H1 (cell line): Measurements from ENCODE around the gene LGALS8. TPM values are rescaled to one million over a fixed set of nuclear protein-coding genes. Genes with fewer than 3 reads are reported as not detected.

Experiments
- CTCF ChIA-PET: fragments of 300-600 bp; sonication (Branson Sonifier 250); formaldehyde crosslinking; loops from one replicate; lab custom pipeline; 2021; ENCODE audit not compliant: partially characterized antibody; lab: Charles Lee
- POLR2A ChIA-PET: fragments of 300-600 bp; sonication (Branson Sonifier 250); formaldehyde crosslinking; loops from one replicate; lab custom pipeline; 2021; ENCODE audit warnings: inconsistent platforms; ENCODE audit not compliant: partially characterized antibody; lab: Charles Lee
- DNase-seq, 2 experiments: peaks; one replicate each; pipeline versions ENCODE4 v3.0.0 to v3.0.0-alpha.2; 2010 to 2022; ENCODE audit warnings: low spot score in 2 of 2, low read depth in 1 of 2, mixed read lengths in 1 of 2
- FAIRE-seq: peaks from 2 replicates; lab custom pipeline; 2011; peaks lifted over from hg19 to GRCh38; lab: Jason Lieb, UNC
- H2AFZ ChIP-seq: 2 replicates; pipeline ENCODE4 v1.8.1; 2012; ENCODE audit warnings: low read length, inconsistent platforms
- H2AK5ac ChIP-seq: 2 replicates; pipeline ENCODE4 v1.6.1; 2013; ENCODE audit warnings: low read depth, low read length
- H2BK120ac ChIP-seq: replicated peaks from 2 replicates; pipeline ENCODE3; 2013; ENCODE audit warnings: low read depth, low read length, inconsistent platforms
- H2BK12ac ChIP-seq: 2 replicates; pipeline ENCODE4 v1.6.1; 2013; ENCODE audit warnings: low read depth, low read length
- H2BK15ac ChIP-seq: 2 replicates; pipeline ENCODE4 v1.6.1; 2013; ENCODE audit warnings: low read length
- H2BK20ac ChIP-seq: 2 replicates; pipeline ENCODE4 v1.6.1; 2013; ENCODE audit warnings: low read length
- H2BK5ac ChIP-seq: 2 replicates; pipeline ENCODE4 v1.6.1; 2013; ENCODE audit warnings: low read depth, low read length
- H3K14ac ChIP-seq: 2 replicates; pipeline ENCODE4 v1.6.1; 2013; ENCODE audit warnings: inconsistent platforms; ENCODE audit not compliant: insufficient read length
- H3K18ac ChIP-seq: 2 replicates; pipeline ENCODE4 v1.6.1; 2013; ENCODE audit warnings: low read length; ENCODE audit errors: extremely low read depth
- H3K23ac ChIP-seq: 2 replicates; pipeline ENCODE4 v1.6.1; 2013; ENCODE audit warnings: inconsistent platforms; ENCODE audit not compliant: insufficient read length
- H3K23me2 ChIP-seq: 2 replicates; pipeline ENCODE4 v1.6.1; 2013; ENCODE audit warnings: low read depth, low read length
- H3K27ac ChIP-seq: 2 replicates; pipeline ENCODE4 v1.6.1; 2011; ENCODE audit warnings: low read depth, low read length, inconsistent platforms
- H3K27me3 ChIP-seq, 4 experiments: replicated peaks in 1 of 4; 1 replicate in 1 of 4; 2 replicates in 3 of 4; pipeline versions ENCODE4 v1.6.1 to v1.8.1; 2011 to 2013; ENCODE audit warnings: low read length in 3 of 4, mild to moderate bottlenecking in 3 of 4, inconsistent platforms in 2 of 4, mixed read lengths in 2 of 4, moderate library complexity in 1 of 4; ENCODE audit not compliant: control insufficient read depth in 3 of 4, insufficient read depth in 3 of 4; ENCODE audit errors: extremely low read depth in 1 of 4
- H3K36me3 ChIP-seq, 4 experiments: 2 replicates each; pipeline versions ENCODE4 v1.6.1 to v1.8.1; 2011 to 2013; ENCODE audit warnings: mild to moderate bottlenecking in 4 of 4, low read length in 3 of 4, moderate library complexity in 2 of 4, control low read depth in 1 of 4, inconsistent platforms in 1 of 4; ENCODE audit not compliant: insufficient read depth in 4 of 4, control insufficient read depth in 2 of 4
- H3K4ac ChIP-seq: replicated peaks from 2 replicates; pipeline ENCODE3; 2013; ENCODE audit warnings: low read length, low read depth, mixed read lengths, inconsistent platforms; ENCODE audit not compliant: insufficient read length
- H3K4me1 ChIP-seq, 4 experiments: replicated peaks in 1 of 4; 1 replicate in 1 of 4; 2 replicates in 3 of 4; pipeline versions ENCODE4 v1.6.1 to v1.8.1; 2011 to 2013; ENCODE audit warnings: low read length in 3 of 4, inconsistent platforms in 2 of 4, mixed read lengths in 1 of 4; ENCODE audit not compliant: insufficient read depth in 4 of 4, control insufficient read depth in 3 of 4
- H3K4me2 ChIP-seq, 2 experiments: 2 replicates each; pipeline versions ENCODE4 v1.6.1 to v1.8.1; 2011 to 2013; ENCODE audit warnings: low read depth in 2 of 2, low read length in 2 of 2, control low read depth in 1 of 2, inconsistent platforms in 1 of 2, mild to moderate bottlenecking in 1 of 2; ENCODE audit not compliant: insufficient read depth in 1 of 2
- H3K4me3 ChIP-seq, 4 experiments: fragments of 200-600, 300-600 bp in 1 of 4; sonication (generic), shearing (Covaris generic), sonication (Bioruptor Twin) in 1 of 4; 2 replicates each; pipeline versions ENCODE4 v1.5.1 to v1.8.1; 2011 to 2016; ENCODE audit warnings: low read length in 4 of 4, low read depth in 3 of 4, control low read depth in 2 of 4, inconsistent platforms in 2 of 4, mild to moderate bottlenecking in 2 of 4, mixed read lengths in 1 of 4, moderate library complexity in 1 of 4; ENCODE audit not compliant: insufficient read depth in 2 of 4; ENCODE audit errors: extremely low read depth in 1 of 4
- H3K56ac ChIP-seq: replicated peaks from 2 replicates; pipeline ENCODE3; 2013; ENCODE audit warnings: low read depth, mild to moderate bottlenecking, mixed read lengths, low read length, inconsistent platforms; ENCODE audit not compliant: insufficient read length
- H3K79me1 ChIP-seq: 2 replicates; pipeline ENCODE4 v1.6.1; 2013; ENCODE audit warnings: low read depth, low read length, control low read depth
- H3K79me2 ChIP-seq, 2 experiments: 2 replicates each; pipeline versions ENCODE4 v1.6.1 to v1.8.1; 2012 to 2013; ENCODE audit warnings: low read length in 2 of 2, mild to moderate bottlenecking in 2 of 2, inconsistent platforms in 1 of 2; ENCODE audit not compliant: insufficient read depth in 2 of 2, control insufficient read depth in 1 of 2
- H3K9ac ChIP-seq, 4 experiments: replicated peaks in 1 of 4; 1 replicate in 1 of 4; 2 replicates in 3 of 4; pipeline versions ENCODE4 v1.6.1 to v1.8.1; 2011 to 2013; ENCODE audit warnings: low read depth in 3 of 4, low read length in 3 of 4, control low read depth in 2 of 4, mild to moderate bottlenecking in 2 of 4, moderate library complexity in 2 of 4, inconsistent platforms in 1 of 4; ENCODE audit errors: extremely low read depth in 1 of 4
- H3K9me3 ChIP-seq, 2 experiments: 2 replicates each; pipeline versions ENCODE4 v1.6.1 to v1.8.1; 2012 to 2013; ENCODE audit warnings: mild to moderate bottlenecking in 2 of 2, moderate library complexity in 2 of 2, control low read depth in 1 of 2, inconsistent platforms in 1 of 2, low read depth in 1 of 2, low read length in 1 of 2, mixed read lengths in 1 of 2; ENCODE audit not compliant: insufficient read depth in 2 of 2
- H4K20me1 ChIP-seq, 2 experiments: replicated peaks in 1 of 2; 2 replicates each; pipeline versions ENCODE3 to v1.8.1; 2011 to 2013; ENCODE audit warnings: inconsistent platforms in 2 of 2, low read length in 2 of 2, mild to moderate bottlenecking in 1 of 2; ENCODE audit not compliant: insufficient read depth in 2 of 2, control insufficient read depth in 1 of 2
- H4K5ac ChIP-seq: 2 replicates; pipeline ENCODE4 v1.6.1; 2013; ENCODE audit warnings: low read length, low read depth, mixed read lengths, inconsistent platforms; ENCODE audit not compliant: insufficient read length
- H4K8ac ChIP-seq: 2 replicates; pipeline ENCODE4 v1.8.0; 2013; ENCODE audit warnings: mild to moderate bottlenecking, moderate library complexity, low read length, inconsistent platforms; ENCODE audit not compliant: insufficient read depth; ENCODE audit errors: extremely low read depth
- H4K91ac ChIP-seq: replicated peaks from 2 replicates; pipeline ENCODE3; 2013; ENCODE audit warnings: low read length, mixed read lengths, inconsistent platforms; ENCODE audit not compliant: insufficient read length
- POLR2A ChIP-seq, 2 experiments: IDR thresholded peaks; 1 replicate in 1 of 2; 2 replicates in 1 of 2; pipeline ENCODE4 v1.6.1; 2011; ENCODE audit warnings: low read depth in 2 of 2, low read length in 2 of 2, mild to moderate bottlenecking in 2 of 2; ENCODE audit errors: control extremely low read depth in 1 of 2
- SRF ChIP-seq: IDR thresholded peaks from 2 replicates; pipeline ENCODE4 v1.6.1; 2011; ENCODE audit warnings: mild to moderate bottlenecking, low read depth, low read length, moderate library complexity
- SUZ12 ChIP-seq: fragments of 200-600 bp; sonication (generic); IDR thresholded peaks from 2 replicates; pipeline ENCODE4 v1.6.1; 2012; ENCODE audit warnings: mild to moderate bottlenecking, inconsistent platforms, low read length, moderate library complexity, mixed read lengths
- TAF1 ChIP-seq: IDR thresholded peaks from 2 replicates; pipeline ENCODE4 v1.6.1; 2011; ENCODE audit warnings: mild to moderate bottlenecking, low read depth, low read length
- WGBS, 2 experiments: shearing (Covaris generic) in 1 of 2; methylation state at CpG; one replicate each; pipeline versions ENCODE4 v1.1.6 to v1.1.7; 2013 to 2015; ENCODE audit warnings: low lambda C conversion rate in 2 of 2, mixed read lengths in 2 of 2, inconsistent platforms in 1 of 2, low coverage in 1 of 2, missing lambda C conversion rate in 1 of 2; ENCODE audit not compliant: insufficient replicate concordance in 2 of 2, insufficient coverage in 1 of 2, insufficient read length in 1 of 2; ENCODE audit errors: extremely low coverage in 1 of 2, missing lambda C conversion rate in 1 of 2; 5-methylcytosine and 5-hydroxymethylcytosine counted together
- polyA plus RNA-seq, 7 experiments: library from polyadenylated mRNA; depleted of rRNA in 3 of 7; stranded (reverse) in 5 of 7; unstranded in 2 of 7; fragments of >200 nt in 5 of 7; fragments of 200-250 nt in 2 of 7; gene quantifications; 1 replicate in 5 of 7; 2 replicates in 1 of 7; 4 replicates in 1 of 7; pipeline versions ENCODE4 v1.2.1 to v1.2.3, GENCODE V29; 2011 to 2013; ENCODE audit warnings: missing spikeins in 2 of 7, mixed read lengths in 2 of 7
- total RNA-seq: library from RNA; stranded (reverse); fragmentation: NEBNext Ultra II Directional; extraction: Animal tissue kit (Norgen Biotek cat#: 25700); gene quantifications from 2 replicates; pipeline ENCODE4 v1.2.1, GENCODE V29; 2021

Gene LGALS8
- total and polyA plus RNA-seq, 2 of the 8 experiments (the other 6 are each of a cell fraction or from before 2014, with no cell fraction given) = 7.2 to 11.6 TPM

DNA sequence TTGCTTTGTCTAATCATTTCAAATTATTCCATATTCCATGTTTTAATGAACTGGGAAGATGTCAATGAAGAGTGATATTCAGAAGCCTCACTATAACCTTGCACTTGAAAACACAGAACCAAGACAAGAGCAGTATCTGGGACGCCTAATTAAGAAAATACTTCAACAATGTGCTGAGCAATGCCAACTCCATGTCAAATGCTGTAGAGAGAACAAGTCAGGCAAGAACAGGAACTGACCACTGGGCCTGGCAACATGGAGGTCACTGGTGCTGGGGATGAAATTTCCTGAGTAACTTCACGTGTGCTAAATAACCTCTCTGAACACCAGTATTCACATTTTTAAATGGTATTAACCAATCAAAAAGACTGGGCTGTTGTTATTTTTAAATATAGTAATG, 57.7 kb downstream of the LGALS8 start:
- Histone ChIP-seq H4K8ac (no peak overlapping the region), H3K79me2 (no peaks in the 10 kb centered on the region), H3K4ac (no peak overlapping the region), H2BK20ac (no peak overlapping the region), H4K20me1 (no peaks in the 10 kb centered on the region), H2BK15ac (no peak overlapping the region), H3K23me2 (no peaks in the 10 kb centered on the region), H3K9ac (no peak overlapping the region), H2AK5ac (no peak overlapping the region), H3K36me3 (peaks cover 16 to 81% (median 44%) of the 10 kb centered on the region in 4 experiments), H3K4me2 (no peak overlapping the region), H3K14ac (no peak overlapping the region), H2BK5ac (no peak overlapping the region), H4K91ac (no peak overlapping the region), H3K27me3 (no peaks in the 10 kb centered on the region), H3K27ac (no peak overlapping the region), H2BK12ac (no peak overlapping the region), H2AFZ (no peak overlapping the region), H3K4me3 (no peak overlapping the region), H3K79me1 (no peaks in the 10 kb centered on the region), H3K9me3 (no peaks in the 10 kb centered on the region), H2BK120ac (no peak overlapping the region), H4K5ac (no peak overlapping the region), H3K4me1 (no peaks in the 10 kb centered on the region), H3K18ac (no peak overlapping the region), H3K23ac (no peak overlapping the region), H3K56ac (no peak overlapping the region)
- CTCF ChIA-PET = no interaction called here
- POLR2A ChIA-PET = no interaction called here
- FAIRE-seq = no peak
- DNase-seq = no peak
- WGBS, 2 experiments = 62% methylated on average over 2 of the region's 2 CpGs; no CpG with 5 or more reads in 1 of the 2 experiments
- TF ChIP-seq SUZ12 = no peak
- TF ChIP-seq POLR2A (IDR thresholded peaks at IDR 0.05; ENCODE audit: control extremely low read depth in 1 of 2, low read depth in 2 of 2, low read length in 2 of 2) = no peak
- TF ChIP-seq SRF = no peak
- TF ChIP-seq TAF1 = no peak
